Fibroblast of skin of right biceps (primary cell): ENCODE data around the gene ITPK1.
A peak's percentile ranks its signal among the peaks of the same experiment; 100 is the strongest.

Experiments
- DNase-seq: peaks from one replicate; pipeline ENCODE4 v3.0.0-alpha.2; 2013

ITPK1 gene

DNA sequence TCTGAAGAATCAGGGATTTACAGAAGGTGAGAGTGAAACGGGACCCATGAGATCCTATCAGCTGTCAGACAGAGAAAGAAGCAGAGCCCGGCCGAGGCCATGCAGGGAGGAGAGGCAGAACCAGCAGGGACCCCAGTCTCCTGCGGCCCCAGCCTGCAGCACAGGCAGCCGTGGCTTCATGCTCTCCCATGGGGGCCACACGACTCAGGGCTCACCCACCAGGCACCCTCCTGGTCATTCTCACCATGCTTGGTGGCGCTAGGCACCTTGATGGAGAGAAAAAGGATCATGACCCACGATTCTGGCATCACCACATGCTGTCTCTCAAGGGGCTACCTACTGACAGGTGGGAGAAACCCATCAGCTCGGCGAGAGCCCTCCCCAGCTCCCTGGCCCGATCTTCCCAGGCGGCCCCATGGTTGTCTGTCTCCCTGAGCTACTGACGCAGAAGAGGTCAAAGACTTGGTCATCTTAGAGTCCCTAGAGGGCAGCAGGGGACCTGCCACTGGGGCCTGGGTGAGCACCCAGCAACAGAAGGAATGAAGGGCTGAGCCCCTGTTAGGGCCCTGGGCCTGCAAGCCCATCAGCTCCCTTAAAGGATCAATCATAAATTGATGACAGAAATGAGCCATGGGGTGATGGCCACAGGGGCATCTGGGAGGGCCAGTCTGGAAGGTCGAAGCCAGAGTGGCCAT lies 58.0 kb downstream of the ITPK1 start:
- no peak for DNase-seq

DNA sequence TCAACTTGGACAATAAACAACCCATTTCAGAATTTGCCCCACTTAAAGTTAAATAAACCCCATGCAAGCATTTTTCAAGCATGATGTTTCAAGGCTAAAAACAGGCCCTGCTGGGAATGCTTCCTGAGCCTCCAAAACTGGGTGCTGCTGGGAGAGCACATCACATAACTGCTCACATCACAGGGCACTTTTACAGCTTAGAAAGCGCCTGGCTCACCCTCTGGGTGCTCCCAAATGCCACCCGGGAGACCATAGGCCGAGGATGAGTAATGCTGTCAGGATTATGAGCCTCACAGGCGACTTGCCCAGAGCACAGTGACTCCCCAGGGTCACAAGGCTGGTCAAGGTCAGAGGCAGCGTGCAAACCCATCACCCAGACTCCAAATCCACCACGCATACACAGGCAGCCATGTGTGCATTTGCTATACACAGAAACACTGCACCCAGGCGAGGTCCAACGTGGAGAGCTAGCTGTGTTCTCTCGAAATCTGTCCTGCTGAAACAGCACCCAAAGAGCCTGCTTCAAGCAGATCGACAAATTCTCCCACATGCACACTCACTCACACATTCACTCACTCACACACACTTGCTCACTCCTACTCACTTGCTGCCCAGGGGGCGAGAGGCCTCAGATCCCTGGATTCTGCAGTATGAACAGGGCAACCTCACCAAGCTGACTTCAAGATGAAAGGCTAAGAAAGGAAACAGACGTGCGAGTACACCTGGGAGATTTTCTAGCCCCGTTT lies 58.7 kb downstream of the ITPK1 start:
- peak; percentile 23 for DNase-seq

DNA sequence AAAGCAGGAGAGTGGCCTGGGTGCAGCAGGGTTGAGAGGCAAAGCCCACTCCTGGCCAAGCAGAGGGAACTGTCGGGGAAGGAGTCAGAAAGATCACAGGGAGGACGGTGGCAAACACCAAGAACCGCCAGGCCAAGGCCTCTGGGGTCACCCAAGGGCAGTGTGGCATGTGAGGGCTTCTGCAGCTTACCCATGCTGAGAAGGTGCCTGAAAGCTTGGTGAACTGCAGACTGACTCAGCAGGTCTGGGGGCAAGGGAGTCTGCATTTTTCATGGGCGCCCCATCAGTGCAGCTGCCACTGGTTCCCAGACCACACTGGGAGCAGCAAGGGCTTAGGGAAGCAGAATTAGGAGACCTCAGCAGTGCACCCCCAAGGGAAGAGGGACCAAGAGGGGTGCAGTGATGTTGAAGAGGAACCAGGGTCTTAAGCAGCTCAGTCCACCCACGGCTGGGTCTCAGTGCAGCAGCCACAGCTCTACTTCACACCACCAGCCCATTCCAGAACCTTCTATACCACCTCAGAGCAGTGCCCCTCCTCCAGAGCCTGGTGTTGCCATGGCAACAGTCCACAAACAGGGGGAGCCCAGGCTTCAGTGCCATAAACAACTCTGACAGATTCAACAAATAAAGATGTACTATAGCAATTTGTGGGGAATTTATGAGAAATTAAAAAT lies 59.4 kb downstream of the ITPK1 start:
- DNase-seq: peak; percentile 33

DNA sequence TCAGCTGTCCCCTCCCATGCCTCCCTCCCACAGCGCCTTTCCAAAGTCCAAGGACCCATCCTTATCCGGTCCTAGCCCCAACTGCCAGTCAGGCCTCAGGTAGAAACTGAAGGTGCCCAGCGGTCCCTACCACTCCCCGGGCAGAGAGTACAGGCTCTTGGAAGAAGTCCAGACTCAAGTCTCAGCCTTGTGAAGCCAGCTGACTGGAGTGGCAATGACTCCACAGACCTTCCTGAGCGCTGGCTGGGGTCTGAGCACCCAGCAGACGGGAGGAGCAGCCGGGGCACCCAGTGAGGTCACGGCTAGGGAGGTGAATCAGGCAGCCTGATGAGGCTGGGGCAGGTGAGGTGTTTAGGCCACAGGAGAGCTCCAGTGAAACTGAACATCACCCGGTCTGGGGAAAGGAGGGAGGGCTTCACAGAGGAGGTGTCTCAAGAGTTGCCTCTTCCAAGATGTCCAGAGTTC lies 60.0 kb downstream of the ITPK1 start:
- DNase-seq: no peak

DNA sequence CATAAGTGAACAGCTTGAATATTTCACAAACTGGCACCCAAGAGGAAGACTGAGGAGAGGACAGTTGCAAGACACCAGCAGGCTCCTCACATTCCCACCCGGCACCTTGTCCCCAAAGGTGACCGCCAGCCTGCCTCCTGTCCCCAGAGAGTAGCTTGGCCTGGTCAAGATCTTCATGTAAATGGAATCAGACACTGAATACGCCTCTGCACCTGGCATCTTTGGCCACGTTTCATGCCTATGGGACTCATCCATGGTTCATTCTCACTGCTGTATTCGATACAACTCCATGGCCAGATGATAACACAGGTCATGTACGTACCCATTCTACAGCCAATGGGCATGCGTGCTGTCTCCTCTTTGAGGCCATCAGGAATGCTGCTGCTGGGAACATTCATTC lies 60.8 kb downstream of the ITPK1 start:
- no peak for DNase-seq

DNA sequence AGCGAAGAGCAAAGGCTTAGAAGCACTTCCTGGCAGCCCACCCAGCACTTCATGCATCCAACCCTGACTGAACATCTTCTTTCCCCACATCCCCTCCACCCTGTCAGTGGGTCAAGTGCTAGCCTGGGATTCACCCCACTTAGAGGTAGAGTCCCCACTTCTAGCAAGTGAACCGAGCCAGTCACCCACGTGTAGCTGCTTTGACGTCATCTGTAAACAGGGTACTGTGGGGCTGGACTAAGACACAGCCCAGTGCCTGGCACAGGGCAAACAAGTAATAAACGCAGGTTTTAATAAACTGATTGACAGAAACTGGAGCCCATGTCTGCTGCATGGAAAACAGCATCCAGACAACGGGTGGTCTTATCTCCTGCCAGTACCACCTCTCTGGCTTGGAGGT lies 61.7 kb downstream of the ITPK1 start:
- DNase-seq: no peak

DNA sequence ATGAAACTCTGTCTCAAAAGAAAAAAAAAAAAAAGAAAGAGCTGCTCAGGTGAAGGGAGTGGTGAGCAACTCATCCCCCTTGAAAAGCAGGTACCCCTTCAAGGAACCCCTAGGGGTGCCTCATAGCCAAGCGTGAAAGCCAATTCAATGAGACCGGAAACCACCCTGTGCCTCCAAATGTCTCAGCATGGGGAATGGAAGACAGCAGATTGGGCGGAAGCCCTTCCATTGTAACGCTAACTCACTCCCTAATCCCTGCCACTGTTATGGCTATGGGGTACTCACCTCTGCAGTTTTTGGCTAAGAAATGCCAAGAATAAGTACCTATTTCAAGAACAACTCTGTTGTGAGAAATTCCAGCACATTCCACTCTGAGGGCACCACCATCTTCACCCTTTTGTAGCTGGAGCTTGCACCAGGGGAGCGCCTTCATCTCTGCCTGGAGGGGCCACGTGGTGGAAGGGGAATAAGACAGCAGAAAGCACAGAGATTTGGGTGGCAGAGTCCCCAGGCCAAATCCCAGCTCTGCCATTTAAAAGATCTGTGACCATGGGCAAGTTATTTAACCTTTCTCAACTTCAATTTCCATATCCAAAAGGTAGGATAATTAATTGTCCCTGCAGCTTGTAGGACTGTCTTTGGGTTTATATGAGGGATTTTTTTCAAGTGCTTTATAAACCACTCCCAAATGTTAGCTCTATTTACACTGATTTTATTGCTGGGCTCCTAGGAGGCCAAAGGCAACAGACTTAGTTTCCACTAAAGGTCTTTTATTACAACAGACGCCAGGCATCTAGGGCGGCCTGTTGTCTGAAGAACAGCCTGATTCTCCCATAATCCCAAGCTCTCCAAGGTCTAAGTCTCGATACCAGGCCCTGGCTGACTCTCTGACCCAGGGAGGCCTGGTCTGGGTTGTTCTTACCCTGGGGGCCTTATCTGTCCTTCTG lies 63.9 kb downstream of the ITPK1 start:
- no peak for DNase-seq

DNA sequence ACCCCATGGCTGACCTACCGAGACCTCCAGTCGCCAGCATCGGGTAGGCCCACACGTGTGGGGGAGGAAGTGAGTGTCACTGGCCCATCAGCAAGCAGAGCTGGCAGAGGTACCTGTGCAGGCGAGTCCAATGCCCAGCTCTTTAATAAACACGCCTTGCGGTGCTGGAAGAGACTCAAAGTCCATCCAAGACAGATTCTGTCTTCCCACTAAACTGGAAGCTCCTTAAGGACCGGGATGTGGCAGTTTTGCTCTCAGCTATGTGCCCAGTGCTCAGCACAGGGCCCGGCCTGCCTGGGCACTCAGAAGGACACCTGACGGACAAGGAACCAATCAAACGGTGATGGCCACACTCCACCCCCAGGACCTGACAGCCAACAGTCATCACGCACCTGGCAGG lies 65.0 kb downstream of the ITPK1 start:
- DNase-seq: no peak

DNA sequence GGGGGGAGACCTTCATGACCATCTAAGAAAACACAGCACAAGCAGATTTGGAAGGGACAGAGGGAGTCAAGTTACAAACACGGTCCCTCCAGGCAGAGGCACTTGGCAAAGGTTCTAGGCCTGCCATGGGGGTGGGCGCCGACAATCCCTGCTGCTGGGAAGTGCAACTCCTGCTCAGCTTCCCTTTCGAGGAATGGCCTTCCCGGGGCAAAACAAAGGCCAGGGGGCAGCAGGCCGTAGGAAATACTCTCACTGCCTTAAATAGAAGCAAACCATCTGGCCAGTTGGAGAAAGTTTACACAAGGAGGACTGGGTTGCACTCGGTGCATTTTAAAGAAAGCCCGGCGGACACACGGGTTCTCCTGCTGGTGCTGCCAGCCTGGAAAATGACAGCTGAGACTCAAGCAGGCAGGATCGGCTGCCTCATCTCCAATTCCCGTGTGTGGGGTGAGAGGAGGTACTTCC lies 65.8 kb downstream of the ITPK1 start:
- DNase-seq: no peak

DNA sequence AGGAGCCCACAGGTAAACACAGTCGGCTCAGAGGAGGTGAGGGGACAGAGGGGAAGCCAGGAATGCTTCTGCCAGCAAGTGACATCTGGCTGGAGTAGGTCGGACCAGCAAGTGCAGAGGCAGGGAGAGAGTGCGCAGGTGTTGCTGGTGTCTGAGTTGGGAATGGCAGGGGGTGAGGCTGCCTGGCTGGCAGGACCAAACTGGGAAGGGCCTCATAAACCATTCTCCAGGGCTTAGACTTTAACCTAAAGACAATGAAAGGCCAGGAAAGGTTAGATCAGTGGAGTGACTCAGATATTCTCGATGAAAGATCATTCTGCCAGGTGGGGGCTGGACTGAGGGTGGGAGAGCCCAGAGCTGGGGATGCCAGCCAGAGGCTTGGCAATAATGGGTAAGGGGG lies 66.4 kb downstream of the ITPK1 start:
- no peak for DNase-seq

DNA sequence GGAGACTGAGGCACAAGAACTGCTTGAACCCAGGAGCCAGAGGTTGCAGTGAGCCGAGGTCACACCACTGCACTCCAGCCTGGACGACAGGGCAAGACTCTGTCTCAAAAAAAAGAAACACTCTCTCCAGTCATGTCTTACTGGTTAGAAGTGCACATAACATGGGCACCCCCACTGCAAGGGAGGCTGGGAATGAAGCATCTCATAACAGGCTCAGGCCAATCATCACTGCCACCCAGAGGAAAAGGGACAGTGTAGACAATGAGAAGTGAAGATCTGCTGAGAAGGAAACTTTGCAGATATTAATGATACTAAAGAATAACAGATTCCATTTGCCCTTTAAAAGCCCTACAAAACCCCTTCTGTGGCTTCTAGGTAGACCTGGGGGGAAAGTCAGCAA lies 66.9 kb downstream of the ITPK1 start:
- no peak for DNase-seq

DNA sequence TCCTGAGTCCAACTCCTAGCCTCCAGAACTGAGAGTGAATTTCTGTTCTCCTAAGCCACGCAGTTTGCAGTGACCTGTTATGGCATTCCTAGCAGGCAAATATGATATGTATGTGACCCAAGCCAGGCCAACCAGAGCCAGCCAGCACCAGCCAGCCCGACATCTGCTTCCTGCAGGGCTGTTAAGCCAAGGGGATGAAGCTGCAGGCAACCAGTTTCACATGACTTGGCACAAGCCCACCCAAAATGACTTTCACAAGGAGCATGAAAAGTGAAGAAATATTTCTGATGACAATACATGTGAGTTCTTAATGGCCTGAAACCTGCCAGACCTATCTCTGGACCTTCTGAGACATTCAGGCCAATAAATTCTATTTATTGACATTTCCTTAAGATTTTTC lies 68.1 kb downstream of the ITPK1 start:
- no peak for DNase-seq

DNA sequence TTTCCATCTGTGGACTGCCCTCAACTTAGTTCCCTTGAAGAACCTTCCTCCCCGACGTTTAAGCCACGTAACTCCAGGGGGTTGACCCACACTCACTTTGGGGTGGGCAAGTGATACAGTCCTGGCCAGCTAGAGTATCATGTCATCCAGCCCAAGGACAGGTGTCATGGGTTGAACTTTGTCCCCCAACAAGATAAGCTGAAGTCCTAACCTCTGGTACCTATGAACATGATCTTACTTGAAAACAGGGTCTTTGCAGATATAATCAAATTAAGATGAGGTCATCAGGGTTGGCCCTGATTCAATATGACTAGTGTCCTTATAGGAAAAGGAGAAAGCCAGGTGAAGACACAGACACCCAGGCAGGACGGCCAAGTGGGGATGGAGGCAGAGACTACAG lies 68.6 kb downstream of the ITPK1 start:
- DNase-seq: no peak

DNA sequence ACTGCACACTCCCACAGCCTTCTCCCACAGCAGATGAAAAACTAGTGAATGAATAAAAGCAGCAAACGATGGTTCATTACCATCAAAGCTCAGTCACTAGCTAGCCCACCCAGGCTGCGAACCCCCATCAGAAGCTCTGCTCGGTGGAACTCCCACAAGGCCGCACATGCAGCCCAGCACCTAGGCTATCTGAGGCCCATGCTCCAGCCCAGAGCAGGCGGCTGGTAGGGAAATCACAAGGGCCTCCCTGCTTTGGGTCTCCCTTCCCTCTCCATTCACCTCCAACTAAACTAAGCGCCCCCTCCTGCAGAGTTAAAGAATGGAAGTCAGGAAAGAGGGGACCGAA lies 69.0 kb downstream of the ITPK1 start:
- DNase-seq: no peak

DNA sequence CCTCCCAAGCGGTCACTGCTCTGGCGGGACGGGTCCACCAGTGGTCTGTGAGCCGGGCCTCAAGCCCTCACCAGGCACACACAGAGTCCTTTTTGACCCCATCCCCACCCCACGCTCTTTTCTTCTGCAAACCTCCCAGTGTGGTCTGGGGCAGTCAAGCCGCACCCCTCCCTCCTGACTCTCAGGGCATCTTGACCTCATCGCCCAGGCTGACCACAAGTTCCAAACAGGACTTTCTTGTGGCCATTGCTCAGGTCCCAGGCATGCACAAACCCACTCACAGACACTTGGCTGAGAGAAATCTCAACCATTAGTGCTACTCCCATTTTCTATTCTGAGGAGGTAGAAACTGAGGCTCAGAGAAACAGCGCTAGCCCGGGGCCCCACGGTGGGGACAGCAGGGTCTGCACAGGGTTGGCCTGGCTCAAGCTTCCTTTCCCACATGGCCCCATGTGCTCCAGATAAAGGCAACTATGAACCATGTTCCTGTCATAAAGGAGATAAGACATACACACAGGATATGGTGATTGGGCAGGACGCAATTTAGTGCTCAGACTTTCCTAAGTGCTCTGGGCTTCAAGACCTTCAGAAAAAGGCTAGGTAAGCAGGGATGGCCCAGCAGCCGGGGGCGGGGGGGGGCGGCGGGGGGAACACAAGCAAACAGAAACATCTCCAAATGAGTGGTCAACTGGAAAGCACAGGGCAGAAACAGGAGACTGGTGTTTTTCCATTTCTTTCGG lies 69.6 kb downstream of the ITPK1 start:
- DNase-seq: no peak

DNA sequence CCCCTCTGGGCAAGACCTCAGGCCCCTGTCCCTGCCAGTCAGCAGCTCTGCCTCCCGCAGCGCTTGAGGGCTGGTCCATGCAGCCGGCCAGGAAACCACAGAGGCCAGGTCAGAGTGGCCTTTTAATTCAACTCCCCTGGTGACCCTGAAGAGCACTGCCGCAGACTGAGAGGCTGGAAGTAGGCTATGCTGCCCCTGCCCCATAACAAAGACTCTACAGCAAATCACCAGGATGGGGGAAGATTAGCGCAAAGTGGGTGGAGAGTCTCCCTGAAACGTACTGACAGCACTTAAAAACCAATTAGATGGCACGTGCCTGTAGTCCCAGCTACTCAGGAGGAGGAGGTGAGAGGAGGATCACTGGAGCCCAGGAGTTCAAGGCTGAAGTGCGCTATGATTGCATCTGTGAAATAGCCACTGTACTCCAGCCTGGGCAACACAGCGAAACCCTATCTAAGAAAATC lies 70.5 kb downstream of the ITPK1 start:
- no peak for DNase-seq

DNA sequence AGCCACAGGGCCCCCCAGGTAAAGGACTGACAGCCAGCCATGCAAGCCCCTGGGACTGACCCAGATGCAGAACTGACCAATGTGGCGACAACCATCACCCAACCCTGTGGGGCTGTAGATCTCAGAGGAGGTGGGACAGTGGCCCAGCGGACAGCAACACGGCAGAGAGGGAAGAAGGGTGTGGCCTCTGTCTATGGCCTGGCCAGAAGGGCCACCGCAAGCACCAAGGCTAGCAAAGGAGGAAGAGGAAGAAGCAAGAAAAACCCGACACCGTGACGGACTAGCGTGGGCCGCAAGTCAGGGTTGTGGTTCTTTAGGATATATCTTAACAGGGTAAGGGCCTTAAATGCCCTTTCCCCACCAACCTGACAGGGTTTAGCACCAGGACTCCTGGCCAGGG lies 71.2 kb downstream of the ITPK1 start:
- no peak for DNase-seq

DNA sequence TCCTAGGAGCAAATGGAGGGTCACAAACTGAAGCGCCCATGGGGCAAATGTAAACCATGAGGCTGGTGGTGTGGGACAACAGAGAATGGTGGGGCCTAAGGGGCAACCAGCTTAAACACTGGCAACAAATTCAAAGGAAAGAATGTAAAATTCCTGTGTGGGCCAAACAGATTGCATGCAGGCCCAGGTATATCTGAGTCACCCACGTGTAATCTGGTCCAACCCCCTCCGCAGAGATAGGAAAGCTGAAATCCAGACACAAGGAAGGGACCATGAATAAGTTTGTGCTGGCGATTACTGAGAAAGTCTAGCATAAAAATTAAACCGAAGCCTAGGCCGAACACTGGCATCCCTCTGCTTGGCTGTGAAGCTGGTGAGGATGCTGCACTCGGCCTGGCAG lies 71.6 kb downstream of the ITPK1 start:
- no peak for DNase-seq

DNA sequence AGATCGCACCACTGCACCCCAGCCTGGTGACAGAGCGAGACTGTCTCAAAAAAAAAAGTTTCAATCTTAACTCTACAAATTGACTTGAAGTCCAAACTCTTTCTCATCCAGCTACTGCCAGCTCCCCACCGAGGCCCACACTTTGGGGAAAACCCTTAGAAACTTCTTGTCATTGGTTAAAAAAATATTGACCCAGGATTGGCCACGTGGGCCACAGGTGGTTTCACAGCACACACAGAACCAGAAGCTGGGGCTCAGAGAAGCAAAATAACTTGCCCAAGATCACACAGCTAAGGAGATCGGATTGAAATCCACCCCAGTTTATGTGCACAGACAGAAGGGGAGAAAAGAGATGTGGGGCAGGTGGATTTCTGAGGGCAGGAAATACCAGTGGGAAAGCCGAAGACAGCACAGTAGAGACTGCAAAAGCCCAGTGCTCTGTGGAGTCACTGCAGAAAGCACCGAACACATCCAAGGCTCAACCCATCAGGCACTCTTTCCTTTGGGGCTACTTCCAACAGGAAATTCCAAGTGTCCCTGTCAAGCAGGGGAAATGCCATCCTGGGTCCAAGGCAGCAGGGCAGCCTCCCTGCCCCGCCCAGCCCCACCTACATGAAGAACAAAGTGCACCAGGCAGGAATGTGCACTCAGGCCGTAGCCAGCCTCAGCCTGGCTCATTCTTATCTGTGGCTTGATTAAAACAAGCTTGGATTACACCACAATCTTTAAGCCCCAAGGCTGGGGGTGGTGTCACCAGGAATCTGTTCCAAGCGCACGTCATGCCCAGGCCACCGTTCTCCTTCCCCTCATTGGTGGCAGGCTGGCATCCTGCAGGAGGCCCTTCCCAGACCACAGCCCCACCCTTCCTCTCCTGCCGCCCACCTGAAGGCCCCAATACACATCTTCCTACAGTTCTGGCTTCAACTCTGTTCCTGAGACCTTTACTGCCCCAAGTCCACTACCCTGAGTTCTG lies 72.5 kb downstream of the ITPK1 start:
- DNase-seq: peak; percentile 58

DNA sequence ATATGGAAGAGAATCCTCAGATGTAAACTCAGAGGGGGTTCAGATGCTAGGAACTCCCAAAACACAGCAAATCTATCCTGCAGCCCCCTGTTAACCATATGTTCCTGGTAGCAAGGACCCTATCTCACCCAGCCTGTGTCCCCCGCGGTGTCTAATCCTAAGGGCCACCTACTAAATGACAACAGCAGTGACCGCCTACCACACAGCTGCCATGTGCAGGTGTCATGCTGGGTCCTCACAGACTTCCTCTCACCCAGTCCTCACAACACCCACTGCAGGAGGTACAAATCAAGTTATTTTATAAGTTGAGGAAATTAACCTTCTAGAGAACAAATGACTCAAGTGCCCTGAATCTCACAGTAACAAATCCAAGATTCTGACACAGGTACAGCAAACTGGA lies 73.9 kb downstream of the ITPK1 start:
- DNase-seq: no peak

DNA sequence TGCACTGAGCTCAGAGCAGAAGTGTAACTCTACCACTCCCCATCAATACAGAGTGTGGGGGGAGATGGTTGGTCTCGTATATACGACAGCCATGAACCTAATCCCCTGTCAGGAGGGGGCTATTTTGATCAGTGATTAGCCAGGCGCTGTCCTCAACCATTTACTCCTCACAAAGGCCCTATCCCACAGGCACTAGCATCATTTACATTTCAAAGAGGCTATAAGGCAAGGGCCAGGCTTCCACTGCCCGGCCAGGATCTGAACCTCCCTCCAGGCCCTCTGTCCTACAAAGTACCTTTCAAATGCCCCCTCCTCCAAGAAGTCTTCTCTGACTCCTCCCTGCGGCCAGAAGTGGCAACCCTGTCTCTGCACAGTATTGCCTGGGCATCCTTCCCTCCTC lies 74.7 kb downstream of the ITPK1 start:
- no peak for DNase-seq
